ENCODE data around the gene NRK.
A peak's percentile ranks its signal among the peaks of the same experiment; 100 is the strongest.

NRK gene

DNA sequence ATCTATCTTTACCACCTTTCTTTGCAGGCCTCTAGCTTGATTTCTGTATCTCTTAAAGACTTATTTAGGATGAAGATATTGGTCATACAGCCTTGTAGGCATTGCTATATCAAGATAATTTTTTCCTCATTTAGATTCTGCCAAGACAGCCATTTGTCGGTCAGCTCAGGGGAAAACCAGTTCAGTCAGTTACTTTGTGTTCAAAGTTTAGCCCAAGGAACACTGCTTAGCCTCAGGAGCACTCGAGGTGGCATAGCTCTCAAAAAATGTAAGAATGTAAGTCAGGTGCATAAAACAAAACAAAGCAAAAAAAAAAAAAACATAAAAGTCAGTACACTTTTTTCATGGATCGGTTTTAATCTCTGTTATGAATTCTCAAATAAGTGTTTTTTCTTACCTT, 43.4 kb downstream of the NRK start:
- DNase-seq (ENCODE audit: low read depth): no peak
- TF ChIP-seq, protein P1, sequence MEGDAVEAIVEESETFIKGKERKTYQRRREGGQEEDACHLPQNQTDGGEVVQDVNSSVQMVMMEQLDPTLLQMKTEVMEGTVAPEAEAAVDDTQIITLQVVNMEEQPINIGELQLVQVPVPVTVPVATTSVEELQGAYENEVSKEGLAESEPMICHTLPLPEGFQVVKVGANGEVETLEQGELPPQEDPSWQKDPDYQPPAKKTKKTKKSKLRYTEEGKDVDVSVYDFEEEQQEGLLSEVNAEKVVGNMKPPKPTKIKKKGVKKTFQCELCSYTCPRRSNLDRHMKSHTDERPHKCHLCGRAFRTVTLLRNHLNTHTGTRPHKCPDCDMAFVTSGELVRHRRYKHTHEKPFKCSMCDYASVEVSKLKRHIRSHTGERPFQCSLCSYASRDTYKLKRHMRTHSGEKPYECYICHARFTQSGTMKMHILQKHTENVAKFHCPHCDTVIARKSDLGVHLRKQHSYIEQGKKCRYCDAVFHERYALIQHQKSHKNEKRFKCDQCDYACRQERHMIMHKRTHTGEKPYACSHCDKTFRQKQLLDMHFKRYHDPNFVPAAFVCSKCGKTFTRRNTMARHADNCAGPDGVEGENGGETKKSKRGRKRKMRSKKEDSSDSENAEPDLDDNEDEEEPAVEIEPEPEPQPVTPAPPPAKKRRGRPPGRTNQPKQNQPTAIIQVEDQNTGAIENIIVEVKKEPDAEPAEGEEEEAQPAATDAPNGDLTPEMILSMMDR (IDR thresholded peaks at IDR 0.05; ENCODE audit: low read depth, low read length, missing control alignments): no peak
- H3K4me3 ChIP-seq (ENCODE audit: low read depth, low read length): no peak overlapping the region

DNA sequence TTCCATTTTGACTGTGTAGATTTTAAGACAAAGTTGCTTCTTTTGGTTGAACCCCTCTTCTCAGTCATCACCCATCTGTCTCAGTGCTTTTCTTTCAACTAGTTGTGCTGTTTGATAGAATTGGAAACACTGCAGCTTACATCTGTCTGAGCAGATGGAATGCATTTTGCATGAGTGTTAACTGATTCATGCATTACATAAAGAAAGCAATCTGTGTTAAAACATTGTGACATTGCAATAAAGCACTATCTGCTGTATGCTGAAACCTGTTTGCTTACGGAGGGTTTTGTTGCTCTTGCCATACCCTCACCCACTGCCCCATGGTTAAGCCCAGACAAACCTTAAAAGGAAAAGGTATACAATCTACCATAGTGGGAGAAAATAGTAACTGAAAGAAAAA, 47.4 kb downstream of the NRK start:
- DNase-seq (ENCODE audit: low read depth): no peak
- TF ChIP-seq, protein P1 (IDR thresholded peaks at IDR 0.05; ENCODE audit: low read depth, low read length, missing control alignments): no peak
- H3K4me3 ChIP-seq (ENCODE audit: low read depth, low read length): no peak overlapping the region

DNA sequence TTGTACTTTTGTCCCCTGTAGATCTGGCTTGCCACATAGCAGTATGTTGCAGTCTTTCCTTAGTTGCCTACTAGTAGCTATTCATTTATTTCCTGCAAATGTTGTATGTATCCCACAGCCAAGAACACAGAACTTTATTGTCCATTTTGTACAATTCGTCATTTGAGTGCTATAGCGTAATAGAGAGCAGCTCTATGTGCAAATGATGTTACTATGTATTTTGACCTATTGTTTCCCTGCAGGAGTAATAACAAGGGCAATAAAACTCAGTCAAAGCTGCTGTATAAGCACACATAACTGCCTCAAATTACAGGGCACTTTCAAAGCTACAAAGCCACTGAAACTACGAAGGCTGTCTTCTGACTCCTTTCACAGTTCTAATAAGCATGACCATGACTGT, 48.1 kb downstream of the NRK start:
- TF ChIP-seq, protein P1 (IDR thresholded peaks at IDR 0.05; ENCODE audit: low read depth, low read length, missing control alignments): no peak
- no peak for DNase-seq (ENCODE audit: low read depth)
- H3K4me3 ChIP-seq (ENCODE audit: low read depth, low read length): no peak overlapping the region

DNA sequence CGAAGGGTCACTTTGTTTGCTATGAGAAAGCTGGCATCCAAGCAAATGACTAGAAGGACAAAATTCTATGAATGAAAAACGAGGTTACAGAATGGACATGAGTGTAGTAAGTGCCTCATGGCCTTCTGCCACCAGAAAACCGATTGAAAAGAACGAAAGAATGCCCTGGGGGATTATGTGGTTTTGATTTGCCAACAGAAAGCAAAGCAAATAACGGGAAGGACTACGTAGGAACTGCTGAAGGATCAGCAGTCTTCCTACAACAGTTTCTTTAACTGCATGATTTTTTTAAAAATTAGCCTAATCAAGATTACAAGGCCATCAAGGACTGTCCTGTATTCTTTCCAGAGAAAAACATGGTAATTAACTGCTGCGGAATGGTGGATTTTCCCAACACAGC, 50.6 kb downstream of the NRK start:
- TF ChIP-seq, protein P1 (IDR thresholded peaks at IDR 0.05; ENCODE audit: low read depth, low read length, missing control alignments): no peak
- no peak overlapping the region for H3K4me3 ChIP-seq (ENCODE audit: low read depth, low read length)
- no peak for DNase-seq (ENCODE audit: low read depth)

DNA sequence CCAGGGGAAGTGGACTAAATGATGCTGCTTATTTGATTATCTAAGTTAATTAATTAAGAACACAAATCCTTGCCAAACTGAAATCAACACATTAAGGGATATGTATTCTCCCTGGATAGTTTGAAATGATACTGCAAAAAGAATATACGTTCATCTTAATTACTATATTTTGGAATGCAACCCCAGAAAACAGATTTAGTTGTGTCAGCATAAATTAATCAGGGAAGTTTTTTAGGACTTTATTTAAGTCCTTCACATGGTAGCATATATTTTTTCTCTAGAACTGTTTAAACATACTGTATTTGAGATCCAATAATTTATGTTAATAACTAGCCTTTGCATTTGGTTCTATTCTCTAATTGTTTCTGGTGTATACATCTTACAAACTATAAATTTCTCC, 52.5 kb downstream of the NRK start:
- TF ChIP-seq, protein P1 (IDR thresholded peaks at IDR 0.05; ENCODE audit: low read depth, low read length, missing control alignments): no peak
- DNase-seq (ENCODE audit: low read depth): no peak
- no peak overlapping the region for H3K4me3 ChIP-seq (ENCODE audit: low read depth, low read length)

DNA sequence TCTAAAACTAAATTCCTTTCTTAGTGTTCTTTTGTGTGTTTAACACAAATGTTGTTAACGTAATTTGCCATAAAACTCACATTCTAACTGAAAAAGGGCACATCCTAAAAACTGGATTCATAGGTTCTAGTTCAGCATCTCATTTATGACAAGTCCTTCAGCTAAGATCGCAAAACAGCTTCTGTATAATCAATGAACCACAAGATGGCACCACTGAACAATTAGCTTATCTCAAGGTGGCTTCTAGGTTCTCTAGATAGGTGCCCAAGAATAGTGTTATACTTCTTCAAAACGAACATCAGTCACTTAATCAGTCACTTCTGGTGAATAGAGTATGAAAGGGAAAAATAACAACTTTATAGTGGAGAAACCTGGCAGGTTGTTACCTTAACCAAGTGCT, 54.3 kb downstream of the NRK start:
- H3K4me3 ChIP-seq (ENCODE audit: low read depth, low read length): no peak overlapping the region
- TF ChIP-seq, protein P1 (IDR thresholded peaks at IDR 0.05; ENCODE audit: low read depth, low read length, missing control alignments): peak; percentile 15
- DNase-seq (ENCODE audit: low read depth): no peak

DNA sequence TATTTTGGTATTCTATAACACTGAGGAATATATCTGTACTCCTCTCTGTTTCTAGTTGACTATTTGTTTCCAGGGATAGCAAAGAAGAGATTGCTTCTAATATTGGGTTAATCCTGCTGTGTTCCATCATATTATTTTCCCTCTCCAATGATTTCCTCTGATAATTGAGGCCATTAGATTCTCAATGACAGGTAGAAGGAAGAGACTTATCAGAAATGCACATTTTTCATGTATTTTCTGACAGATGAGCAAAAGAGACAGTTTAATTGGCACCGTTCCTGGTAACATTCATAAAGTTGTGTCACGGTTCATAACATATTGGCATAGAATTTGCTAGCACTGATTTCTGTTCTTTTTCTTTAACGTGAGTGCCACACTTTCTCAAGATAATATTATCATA, 58.2 kb downstream of the NRK start:
- H3K4me3 ChIP-seq (ENCODE audit: low read depth, low read length): no peak overlapping the region
- TF ChIP-seq, protein P1 (IDR thresholded peaks at IDR 0.05; ENCODE audit: low read depth, low read length, missing control alignments): no peak
- DNase-seq (ENCODE audit: low read depth): no peak
